A673 (cell line): ENCODE measurements around the gene ANKRD11. TPM values are rescaled to one million over a fixed set of nuclear protein-coding genes. Genes with fewer than 3 reads are reported as not detected.
A peak's percentile ranks its signal among the peaks of the same experiment; 100 is the strongest.

Experiments used
- BruUV-seq: library from RNA; stranded (reverse); fragments of 400-500 nt; replicated peaks from 2 replicates; lab custom pipeline; 2021; lab: Mats Ljungman, UMichigan
- CTCF ChIA-PET: fragments of 300-600 bp; sonication (Branson Sonifier 250); formaldehyde crosslinking; loops from one replicate; lab custom pipeline; 2022; ENCODE audit warnings: antibody characterized with exemption; lab: Charles Lee
- POLR2A ChIA-PET: fragments of 300-600 bp; sonication (Branson Sonifier 250); formaldehyde crosslinking; loops from one replicate; lab custom pipeline; 2022; ENCODE audit warnings: antibody characterized with exemption; ENCODE audit not compliant: low non-redundant PET; lab: Charles Lee
- DNase-seq: peaks from one replicate; pipeline ENCODE4 v3.0.0-alpha.2; 2015; ENCODE audit warnings: low spot score
- H3K27ac ChIP-seq: fragments of 200-600 bp; sonication (generic); 2 replicates; pipeline ENCODE4 v1.5.1; 2016; ENCODE audit warnings: mixed run types, low read depth, mild to moderate bottlenecking, mixed read lengths, antibody characterized with exemption, low read length; ENCODE audit not compliant: poor library complexity, severe bottlenecking
- H3K27me3 ChIP-seq: fragments of 200-600 bp; sonication (generic); replicated peaks from 2 replicates; pipeline ENCODE4 v1.6.1; 2017; ENCODE audit warnings: mixed run types, low read depth, mild to moderate bottlenecking, mixed read lengths, antibody characterized with exemption, low read length; ENCODE audit not compliant: insufficient read depth, poor library complexity
- H3K36me3 ChIP-seq: fragments of 200-600 bp; sonication (generic); 2 replicates; pipeline ENCODE4 v1.6.1; 2016; ENCODE audit warnings: mixed run types, mild to moderate bottlenecking, mixed read lengths, antibody characterized with exemption, low read length; ENCODE audit not compliant: insufficient read depth, poor library complexity, severe bottlenecking
- H3K4me1 ChIP-seq: fragments of 200-600 bp; sonication (generic); 2 replicates; pipeline ENCODE4 v1.6.1; 2017; ENCODE audit warnings: mixed run types, mild to moderate bottlenecking, mixed read lengths, antibody characterized with exemption, low read length; ENCODE audit not compliant: insufficient read depth, poor library complexity, severe bottlenecking
- H3K4me3 ChIP-seq: fragments of 200-600 bp; sonication (generic); 2 replicates; pipeline ENCODE4 v1.5.1; 2016; ENCODE audit warnings: low read depth, mixed run types, mild to moderate bottlenecking, mixed read lengths, low read length; ENCODE audit not compliant: poor library complexity, severe bottlenecking
- H3K9me3 ChIP-seq: fragments of 200-600 bp; sonication (generic); 2 replicates; pipeline ENCODE4 v1.6.1; 2016; ENCODE audit warnings: mixed run types, low read depth, mild to moderate bottlenecking, mixed read lengths, antibody characterized with exemption, low read length; ENCODE audit not compliant: poor library complexity, severe bottlenecking
- CTCF ChIP-seq: fragments of 300-800, 200-600 bp; sonication (generic); conservative IDR thresholded peaks from 2 replicates; pipeline ENCODE4 v1.5.1; 2017; ENCODE audit warnings: low read depth, mild to moderate bottlenecking, antibody characterized with exemption, low read length, moderate library complexity, mixed read lengths
- EZH2 ChIP-seq: fragments of 200-600 bp; sonication (generic); IDR thresholded peaks from 2 replicates; pipeline ENCODE4 v1.6.1; 2017; ENCODE audit warnings: borderline replicate concordance, low read depth, mild to moderate bottlenecking, mixed read lengths, antibody characterized with exemption, low read length; ENCODE audit not compliant: poor library complexity, severe bottlenecking
- intact Hi-C: fragments of 100-400 bp; cut with micrococcal nuclease; formaldehyde crosslinking; loops from one replicate; pipeline ENCODE4 v1.10.0; 2022; ENCODE audit not compliant: unreplicated experiment
- total RNA-seq: library from RNA; stranded (reverse); gene quantifications from 2 replicates; pipeline ENCODE4 v1.2.3, GENCODE V29; 2021

The ANKRD11 gene
- total RNA-seq, 1 experiment from 2014 or later, result 217 TPM

- no peak for TF ChIP-seq EZH2
- no peak for TF ChIP-seq CTCF
- H3K4me3 ChIP-seq, result no peak overlapping the region
- H3K27ac ChIP-seq, result peak overlapping the region; percentile 43
- H3K36me3 ChIP-seq, result peaks cover 2% of the 10 kb centered on the region
- intact Hi-C loops, result no loop called here
- peaks cover 8% of the 10 kb centered on the region for H3K4me1 ChIP-seq
- ChIA-PET CTCF (no interaction called here), POLR2A (interaction anchor here (0.7 kb wide), 1 partner anchor 94 kb away, joined by 4 read pairs; no protein-coding TSS in a partner anchor)
- no peaks in the 10 kb centered on the region for H3K9me3 ChIP-seq
- no TSS peak for BruUV-seq
- H3K27me3 ChIP-seq, result no peaks in the 10 kb centered on the region
- no peak for DNase-seq
Measured at GRCh38 chr16:89360760-89361435, 129.5 kb downstream of the ANKRD11 start.

GRCh38 chr16:89359264-89360147, 130.9 kb downstream of the ANKRD11 start:
- CTCF ChIA-PET, result no interaction called here
- no peak for DNase-seq
- H3K27ac ChIP-seq, result no peak overlapping the region

More at GRCh38 chr16:89359264-89360147, 130.9 kb downstream of the ANKRD11 start:
- no peaks in the 10 kb centered on the region for H3K27me3 ChIP-seq
- no peak for TF ChIP-seq EZH2
- TF ChIP-seq CTCF, result no peak
- peaks cover 2% of the 10 kb centered on the region for H3K36me3 ChIP-seq
- peaks cover 8% of the 10 kb centered on the region for H3K4me1 ChIP-seq
- intact Hi-C loops, result no loop called here
- no TSS peak for BruUV-seq
- H3K9me3 ChIP-seq, result no peaks in the 10 kb centered on the region
- POLR2A ChIA-PET, result no interaction called here
- no peak overlapping the region for H3K4me3 ChIP-seq
